ENCODE results near the gene FEM1C.
"Not testable (repeated sequence)": the region's sequence is repeated elsewhere in the genome, so short reads cannot be mapped to it uniquely, and the experiment has no call there.

The FEM1C gene

DNA sequence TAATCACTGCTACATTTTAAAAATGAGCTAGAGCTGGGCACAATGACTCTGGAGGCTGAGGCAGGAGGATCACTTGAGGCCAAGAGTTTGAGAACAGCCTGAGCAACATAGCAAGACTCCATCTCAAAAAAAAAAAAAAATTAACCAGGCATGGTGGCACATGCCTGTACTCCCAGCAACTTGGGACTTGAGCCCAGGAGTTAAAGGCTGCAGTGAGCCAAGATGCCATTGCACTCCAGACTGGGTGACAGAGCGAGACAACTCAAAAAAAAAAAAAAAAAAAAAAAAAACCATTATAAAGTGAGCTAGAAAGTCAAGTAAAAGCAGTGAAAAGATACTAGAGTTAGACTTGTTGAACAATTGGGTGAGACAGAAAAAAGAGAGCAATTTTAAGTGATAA lies 28.2 kb downstream of the FEM1C start:
- DNase-seq = no peak

DNA sequence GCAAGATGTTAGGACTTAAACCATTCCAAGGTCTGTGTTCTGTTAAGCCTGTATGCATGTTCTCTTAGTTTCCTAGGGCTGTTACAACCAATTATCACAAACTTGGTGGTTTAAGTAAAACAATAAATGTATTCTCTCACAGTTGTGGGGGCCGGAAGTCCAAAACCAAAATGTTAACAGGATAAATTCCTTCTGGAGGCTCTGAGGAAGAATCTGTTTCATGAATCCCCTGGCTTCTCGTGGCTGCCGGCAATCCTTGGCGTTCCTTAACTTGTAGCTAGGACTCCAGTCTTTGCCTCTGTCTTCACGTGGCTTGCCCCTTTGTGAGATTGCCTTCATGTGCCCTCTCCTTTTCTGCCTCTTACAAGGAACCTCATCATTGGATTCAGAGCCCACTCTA lies 30.4 kb downstream of the FEM1C start:
- DNase-seq = peak; percentile 41

DNA sequence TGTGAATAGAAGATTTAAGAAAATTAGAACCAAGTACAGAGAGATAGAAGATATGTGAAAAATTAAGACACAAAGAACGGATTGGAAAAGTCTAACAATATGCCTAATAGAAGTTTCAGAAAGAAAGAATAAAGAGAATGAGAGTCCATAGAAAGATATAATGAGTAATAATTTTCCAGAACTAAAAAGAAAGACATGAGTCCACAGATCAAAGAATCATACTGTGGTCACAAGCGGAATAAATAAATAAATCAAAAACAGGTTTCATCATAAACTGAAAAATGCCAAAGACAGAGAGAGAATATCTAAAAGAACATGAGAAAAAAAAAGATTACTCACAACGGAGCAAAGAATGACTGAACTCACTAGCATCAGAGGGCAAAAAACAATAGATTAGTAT lies 32.9 kb downstream of the FEM1C start:
- no peak for DNase-seq

DNA sequence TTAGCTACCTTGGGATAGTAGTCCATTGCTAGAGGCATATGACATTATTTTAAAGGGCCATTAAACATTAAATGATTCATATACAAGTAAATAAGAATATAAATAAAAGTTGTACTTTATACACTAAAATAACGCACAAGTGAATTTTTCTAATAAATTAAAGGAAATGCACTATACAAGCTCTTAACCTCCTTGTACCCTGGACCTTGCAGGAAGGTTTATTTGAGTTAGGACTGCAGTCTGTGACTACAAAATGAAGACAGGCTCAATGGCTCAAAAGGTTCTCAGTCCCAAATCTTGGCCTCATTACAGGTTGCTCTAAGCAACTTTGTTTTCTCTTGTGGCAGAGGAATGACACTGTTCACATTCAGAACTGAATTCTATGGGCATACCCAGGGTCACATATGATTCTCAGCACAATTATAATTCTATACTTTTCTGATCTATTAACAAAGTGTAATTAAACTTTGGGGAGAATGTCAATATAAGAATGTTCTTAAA lies 34.4 kb downstream of the FEM1C start:
- no peak for DNase-seq

DNA sequence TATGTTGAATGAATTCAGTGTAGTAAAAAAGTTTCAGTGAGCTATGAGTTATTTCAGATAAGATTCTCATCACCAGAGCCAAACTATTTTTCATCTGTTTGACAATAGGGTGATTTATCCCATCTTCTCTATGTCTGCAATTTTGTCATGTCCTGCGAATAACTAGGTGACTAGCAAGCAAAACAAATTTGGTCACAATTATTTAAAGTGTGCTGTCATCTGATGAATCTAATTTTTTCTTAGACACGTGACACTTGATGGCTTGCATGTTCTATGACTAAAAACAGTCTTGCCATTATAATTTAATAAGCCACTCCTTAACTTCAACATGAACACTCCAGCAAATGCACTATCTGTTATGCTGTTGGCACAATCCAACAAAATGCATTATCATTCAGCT lies 35.0 kb downstream of the FEM1C start:
- DNase-seq = no peak

DNA sequence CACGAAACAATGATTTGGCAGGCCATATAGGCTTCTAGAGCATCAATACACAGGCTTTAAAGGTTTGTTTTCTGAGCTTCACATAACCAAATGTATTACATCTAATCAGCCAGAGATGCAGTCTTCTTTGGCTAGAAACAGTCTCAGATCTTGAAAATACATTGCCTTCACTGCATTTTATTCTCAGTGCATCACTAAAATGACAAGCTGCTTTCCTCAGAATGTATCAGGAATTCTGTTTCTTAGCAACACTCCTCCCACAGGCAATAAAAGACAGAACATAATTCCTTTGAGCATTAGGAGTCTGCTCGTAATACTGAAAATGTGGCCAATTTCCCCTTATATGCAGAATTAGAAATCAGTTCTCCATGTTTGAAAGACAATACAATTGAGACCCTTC lies 36.9 kb downstream of the FEM1C start:
- DNase-seq = peak; percentile 63

DNA sequence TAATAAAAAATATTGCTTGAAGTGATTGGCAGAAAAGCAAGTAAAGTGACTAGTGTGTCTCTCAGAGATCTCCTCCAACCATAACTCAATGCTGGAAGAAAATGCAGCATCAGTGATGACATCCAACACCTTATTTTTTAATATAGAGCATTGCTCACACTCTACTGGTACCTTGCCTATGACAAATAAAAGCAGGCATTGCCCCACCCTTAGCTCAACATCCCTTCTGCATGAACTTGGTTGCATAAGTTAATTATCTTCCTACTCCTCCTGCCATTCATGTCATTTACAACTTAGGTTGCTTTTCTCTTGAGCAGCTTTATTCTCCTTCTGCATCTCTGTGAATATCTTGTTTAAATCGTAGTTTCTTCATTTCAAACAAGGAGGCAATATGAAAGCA lies 41.2 kb downstream of the FEM1C start:
- DNase-seq = no peak

DNA sequence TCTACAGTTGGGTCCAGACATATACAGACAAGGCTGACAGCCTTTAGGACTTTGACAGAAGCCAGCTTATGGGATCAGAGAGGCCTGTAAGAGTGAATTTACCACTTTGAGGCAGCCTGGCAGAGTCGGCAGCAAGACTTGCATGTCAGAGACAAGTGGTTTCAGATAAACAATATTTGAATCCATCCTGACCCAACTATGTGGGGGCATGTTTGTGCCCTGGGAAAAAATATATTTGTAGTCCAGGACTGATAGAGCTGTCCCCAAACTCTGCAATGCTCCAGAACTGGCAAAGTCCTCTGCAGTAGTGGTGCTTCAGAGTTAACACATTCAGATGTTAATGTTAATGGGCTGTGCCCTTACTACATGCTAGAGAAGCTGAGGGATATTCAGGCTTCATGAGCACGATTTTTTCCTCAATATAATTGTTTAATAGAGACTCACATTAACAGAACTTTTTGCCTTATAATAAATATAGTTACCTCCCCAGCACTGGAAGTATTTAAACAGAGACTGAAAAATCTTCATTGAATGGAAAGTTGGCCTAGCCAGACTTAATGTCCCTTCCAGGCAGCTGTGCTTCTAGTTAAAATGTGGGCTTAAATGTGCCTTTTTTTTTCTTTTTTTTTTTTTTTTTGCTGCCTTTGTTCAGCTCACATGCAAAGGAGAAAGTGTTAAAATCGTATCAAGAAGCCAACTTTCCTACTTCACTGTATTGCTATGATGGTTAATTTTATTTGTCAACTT lies 42.9 kb downstream of the FEM1C start:
- no peak for DNase-seq

DNA sequence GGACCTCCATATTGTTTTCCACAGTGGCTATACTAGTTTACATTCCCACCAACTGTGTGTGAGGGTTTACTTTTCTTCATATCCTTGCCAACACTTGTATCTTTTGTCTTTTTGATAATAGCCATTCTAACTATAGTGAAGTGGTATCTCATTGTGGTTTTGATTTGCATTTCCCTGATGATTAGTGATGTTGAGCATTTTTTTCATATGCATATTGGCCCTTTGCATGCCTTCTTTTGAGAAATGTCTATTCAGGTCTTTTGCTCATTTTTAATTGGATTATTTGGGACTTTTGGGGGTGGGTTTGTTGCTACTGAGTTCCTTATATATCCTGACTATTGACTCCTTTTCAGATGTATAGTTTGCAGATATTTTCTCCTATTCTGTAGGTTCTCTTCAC lies 44.4 kb downstream of the FEM1C start:
- no peak for DNase-seq

DNA sequence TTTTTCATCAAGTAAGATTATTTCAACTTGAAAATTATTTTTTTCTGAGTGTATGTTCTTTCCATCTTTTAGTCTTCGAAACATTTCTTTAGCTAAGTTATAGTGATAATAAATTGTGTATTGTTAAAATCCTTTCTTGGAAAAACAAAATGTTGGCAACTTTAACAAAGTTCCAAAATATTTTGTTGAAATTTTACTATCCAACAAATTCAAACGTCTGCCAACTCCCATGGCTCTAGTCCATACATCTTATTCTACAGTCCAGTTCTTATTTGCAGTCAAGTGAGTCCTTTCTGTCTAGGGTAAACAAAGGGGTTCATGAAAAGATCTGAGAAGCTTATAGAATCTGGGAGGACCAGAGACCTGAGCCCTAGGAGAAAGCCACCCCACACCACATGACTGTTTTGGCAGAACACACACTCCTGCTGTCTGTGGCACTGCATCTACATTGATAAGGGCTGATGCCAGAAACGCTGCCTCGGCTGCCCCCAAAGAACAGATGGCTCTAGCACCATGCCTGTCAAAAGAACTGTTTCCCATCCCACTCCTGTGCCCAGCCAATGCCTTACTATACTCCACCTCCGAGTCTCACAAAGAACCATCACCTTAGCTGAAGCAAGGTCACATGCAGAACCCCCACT lies 47.5 kb downstream of the FEM1C start:
- no peak for DNase-seq

DNA sequence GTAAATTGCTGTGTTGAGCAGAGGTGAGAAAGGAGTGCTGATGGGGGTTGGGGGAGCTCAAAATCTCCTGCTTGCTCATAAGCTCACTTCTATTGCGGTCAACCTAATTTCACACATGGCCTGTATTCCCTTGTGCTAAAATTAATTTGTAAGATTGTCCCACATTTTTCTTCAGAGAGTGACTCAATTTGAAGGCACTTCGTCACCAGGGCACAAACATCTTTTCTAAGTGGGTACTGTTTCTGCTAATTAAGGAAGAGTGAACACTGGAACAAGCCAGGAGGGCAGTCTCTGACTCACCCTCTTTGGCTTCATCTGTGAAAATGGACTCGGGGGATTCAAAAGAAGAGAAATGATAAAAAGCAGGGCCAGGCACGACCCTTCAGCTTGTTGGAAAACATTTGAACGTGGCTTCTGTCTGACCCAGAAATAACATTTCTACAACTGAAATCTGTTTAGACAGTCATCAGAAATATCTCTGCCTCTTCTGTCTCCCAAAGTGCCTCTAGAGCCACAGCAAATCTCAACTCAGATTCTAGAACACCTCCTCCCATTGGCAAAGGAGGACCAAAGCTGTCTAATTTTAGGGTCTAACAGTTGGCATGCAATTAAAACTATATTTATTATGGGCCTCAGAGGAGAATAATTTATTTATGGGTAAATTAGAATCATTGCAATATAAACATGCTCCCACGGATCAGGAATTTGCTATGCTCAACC lies 49.8 kb downstream of the FEM1C start:
- DNase-seq = peak; percentile 28

DNA sequence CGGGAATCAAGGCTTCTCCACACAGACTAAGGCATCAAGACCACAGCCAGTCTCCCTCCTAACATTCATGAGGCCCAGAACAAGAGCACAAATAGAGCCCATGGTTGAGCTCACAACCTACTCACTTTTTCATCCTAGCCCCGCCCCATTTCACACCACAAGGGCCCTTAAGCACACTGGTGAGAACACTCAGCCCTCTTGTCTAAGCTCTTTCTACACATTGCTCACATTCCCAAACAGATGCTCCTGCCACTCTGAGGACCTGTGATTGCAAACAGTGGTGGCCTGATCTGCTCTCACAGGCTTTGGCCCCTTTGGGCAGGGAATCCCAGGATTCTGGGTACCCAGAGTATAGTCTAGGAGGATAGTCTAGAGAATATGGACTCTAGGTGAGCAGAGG lies 54.0 kb downstream of the FEM1C start:
- DNase-seq = no peak

DNA sequence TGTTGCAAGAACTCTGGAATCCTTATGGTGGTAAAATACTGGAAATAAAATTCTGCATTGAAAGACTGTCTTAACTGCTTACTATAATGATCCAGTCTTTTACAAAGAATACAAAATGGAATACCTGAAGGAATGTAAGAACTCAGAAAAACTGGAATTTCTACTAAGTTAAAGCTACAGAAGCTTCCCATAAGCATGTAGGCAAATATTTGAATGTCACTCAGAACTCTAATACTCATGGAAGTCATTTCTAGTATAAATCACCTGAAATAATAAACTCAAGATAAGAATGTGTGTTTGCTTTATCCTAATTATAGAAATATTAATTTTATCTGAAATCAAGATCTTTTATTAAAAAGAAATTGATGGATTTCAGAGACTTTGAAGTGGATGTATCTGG lies 54.8 kb downstream of the FEM1C start:
- no peak for DNase-seq

DNA sequence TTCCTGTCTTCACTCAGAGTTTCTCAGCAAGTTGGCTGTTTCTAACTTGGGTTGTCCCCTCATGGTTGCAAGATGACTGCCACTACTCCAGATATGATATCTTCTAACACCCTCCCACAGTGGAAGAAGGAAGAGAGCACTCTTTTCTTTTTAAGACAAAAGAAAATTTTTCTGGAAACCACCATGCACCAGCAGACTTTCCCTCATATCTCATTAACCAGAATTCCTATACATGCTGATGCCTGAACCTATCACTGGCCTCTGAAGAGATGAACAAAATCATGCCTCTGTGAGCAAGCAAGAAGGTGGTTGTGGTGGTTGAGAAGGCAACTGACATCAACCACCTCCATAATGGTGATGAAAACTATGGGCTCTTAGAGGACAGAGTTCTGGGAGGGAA lies 56.8 kb downstream of the FEM1C start:
- no peak for DNase-seq

DNA sequence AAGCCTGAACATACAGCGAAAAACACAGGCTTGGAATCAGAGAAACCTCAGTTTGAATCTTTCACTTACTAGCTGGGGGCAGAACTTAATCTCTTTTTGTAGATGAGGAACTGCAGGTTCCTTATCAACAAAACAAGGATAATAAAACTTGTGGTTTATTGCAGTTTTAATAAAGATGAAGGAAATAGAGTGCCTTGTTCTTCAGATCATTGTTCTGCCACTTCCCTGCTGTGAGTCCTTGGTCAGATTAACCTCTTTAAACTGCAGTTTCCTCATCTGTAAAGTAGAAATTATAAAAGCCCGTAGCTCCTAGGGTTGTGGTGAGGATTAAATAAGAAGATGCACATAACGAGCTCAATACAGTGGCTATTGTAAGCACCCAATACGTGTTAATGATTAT lies 57.4 kb downstream of the FEM1C start:
- DNase-seq = no peak

DNA sequence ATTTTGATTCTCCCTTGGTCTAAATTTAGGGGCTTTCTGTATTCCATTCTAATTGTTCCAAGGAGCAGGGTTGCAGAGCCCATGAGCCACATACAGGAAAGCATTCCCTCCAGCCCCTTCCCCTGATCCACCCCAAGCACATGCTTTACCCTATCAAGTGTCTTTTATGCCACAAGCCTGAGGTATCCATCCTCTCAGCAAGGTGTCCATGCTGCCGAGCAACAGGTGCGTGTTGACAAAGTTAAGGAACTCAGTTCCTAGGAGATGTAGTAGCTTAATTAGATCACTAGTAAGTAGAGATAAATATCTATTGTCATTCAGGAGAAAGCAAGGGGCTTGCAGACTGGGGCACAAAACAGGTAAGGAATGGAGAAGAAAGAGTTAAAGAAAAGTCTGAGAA lies 57.8 kb downstream of the FEM1C start:
- DNase-seq = no peak

DNA sequence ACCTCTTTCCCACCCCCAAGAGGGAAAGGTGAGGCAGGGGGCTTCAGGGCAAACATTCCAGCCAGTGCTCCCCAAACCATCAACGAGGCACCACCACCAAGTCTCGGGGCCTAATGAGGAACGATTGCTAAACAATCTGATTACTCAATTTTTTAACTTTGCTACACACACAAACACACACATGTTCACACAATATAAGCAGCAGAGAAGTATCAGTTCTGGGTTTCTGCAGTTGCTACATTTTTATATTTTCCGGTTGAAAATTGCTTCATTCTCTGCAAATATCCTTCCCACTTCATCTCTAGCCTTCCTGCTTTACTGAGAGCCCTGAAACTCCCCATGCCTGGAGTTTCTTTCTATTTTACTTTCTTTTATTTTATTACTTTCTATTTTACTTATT lies 60.2 kb downstream of the FEM1C start:
- DNase-seq = no peak

DNA sequence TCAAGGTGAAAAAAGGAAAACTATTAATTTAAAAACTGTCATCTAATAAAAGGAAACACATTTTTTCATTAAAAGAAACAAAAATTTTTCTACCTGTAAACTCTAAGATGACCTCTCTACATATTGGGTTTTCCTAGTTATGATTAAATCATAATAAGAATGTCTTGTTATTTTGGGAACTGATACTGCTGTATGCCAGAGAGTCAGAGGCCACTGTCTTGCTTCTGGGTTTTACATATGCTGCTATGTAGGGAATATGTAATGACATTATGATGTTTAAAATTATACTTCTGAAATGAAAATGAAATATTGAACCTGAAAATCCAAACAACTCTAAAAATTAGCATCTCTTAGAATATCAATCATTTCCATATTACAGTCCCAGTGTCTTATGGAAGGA lies 63.7 kb downstream of the FEM1C start:
- no peak for DNase-seq

DNA sequence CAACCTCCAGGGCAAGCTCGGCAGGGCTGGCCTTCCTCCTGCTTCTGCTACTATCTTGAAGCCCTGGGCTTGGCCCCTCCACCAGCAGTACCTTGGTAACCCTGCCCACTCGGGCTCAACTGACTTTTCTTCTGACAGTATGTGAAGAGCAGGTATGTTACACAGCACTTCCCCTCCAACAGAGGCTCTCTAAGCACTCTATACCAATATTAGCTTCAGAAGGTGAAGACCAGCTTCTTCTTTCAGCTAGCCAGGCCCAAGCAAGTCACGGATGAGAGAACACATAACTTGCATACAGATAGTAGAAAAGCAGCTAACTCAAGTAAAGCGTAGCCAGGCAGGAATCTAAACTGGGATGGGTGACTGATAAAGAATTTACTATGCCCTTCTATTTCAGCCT lies 64.3 kb downstream of the FEM1C start:
- DNase-seq = no peak

DNA sequence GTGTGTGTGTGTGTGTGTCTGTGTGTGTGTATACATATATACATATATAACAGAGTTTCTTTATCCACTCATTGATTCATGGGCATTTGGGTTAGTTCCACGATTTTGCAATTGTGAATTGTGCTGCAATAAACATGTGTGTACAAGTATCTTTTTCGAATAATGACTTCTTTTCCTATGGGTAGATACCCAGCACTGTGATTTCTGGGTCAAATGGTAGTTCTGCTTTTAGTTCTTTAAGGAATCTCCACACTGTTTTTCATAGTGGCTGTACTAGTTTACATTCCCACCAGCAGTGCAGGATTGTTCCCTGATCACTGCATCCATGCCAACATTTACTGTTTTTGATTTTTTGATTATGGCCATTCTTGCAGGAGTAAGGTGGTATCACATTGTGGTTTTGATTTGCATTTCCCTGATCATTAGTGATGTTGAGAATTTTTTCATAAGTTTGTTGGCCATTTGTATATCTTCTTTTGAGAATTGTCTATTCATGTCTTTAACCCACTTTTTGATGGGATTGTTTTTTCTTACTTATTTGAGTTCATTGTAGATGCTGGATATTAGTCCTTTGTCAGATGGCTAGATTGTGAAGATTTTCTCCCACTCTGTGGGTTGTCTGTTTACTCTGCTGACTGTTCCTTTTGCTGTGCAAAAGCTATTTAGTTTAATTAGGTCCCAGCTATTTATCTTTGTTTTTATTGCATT lies 65.3 kb downstream of the FEM1C start:
- DNase-seq = not testable (repeated sequence)

DNA sequence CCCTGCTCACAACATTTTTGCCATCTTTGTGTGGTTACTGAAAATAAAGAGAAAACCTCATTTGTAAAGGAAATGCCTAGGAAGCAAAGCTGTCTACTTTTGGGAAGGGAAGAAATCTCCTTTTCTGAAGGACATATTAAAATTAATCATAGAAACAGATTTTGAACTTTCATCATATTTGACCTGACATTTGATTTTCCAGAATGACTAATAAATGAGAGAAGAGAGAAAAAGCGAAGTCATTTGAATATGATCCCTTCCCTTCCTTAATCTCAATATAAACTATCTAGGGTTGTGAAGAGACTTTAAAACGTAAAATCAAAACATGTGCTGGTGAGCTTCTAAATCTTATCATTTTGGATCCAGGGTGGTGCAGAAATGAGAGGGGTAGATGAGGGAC lies 66.3 kb downstream of the FEM1C start:
- DNase-seq = no peak

DNA sequence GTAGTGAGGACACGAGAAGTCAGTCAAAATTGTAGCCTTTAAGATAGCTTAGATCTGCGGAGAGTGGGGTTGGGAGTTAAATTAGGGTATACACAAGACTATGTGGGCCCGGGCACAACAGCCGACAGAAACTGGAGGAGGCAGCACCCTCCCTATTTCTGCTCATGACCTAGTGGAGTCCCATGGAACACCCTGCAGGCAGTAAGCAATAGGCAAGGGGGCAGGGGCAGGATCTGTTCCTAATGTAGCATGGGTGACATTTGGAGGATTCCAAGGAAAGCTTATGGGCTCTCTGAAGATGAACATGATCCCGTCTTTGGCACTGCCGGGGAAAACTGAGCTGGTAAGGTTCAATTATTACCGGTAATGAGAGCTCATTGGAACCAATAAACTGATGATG lies 67.0 kb downstream of the FEM1C start:
- no peak for DNase-seq

DNA sequence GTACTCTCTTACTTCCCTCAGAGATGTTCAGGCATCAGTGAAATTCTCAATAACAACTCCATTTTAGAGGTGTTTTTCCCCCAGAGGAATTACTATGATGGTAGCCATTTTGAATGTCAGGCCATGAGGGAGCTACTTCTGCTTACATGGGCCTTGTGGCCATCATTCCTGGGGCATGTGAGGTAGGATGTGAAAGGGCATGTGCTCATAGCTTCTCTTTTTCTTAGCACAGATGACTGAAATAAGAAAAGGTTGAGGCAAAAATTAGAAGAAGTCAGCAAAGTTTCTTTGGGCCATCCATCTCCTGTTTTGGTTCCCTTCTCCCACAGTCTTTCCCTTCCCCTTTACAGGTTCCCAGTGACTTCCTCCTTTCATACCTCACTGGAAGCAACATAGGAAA lies 68.8 kb downstream of the FEM1C start:
- no peak for DNase-seq
